K562 (cell line): ENCODE data around the gene KCNQ4. TPM values are rescaled to one million over a fixed set of nuclear protein-coding genes. Genes with fewer than 3 reads are reported as not detected.

ENCODE experiments used
- ARHGAP35 ChIP-seq: fragments of 450-650 bp; IDR thresholded peaks from 2 replicates; pipeline ENCODE4 v1.6.1; 2018; ENCODE audit not compliant: partially characterized antibody
- BRF1 ChIP-seq: IDR thresholded peaks from 3 replicates; pipeline ENCODE4 v1.6.1; 2011; ENCODE audit warnings: borderline replicate concordance, mild to moderate bottlenecking; ENCODE audit not compliant: insufficient read length; ENCODE audit errors: extremely low read depth
- CLOCK ChIP-seq: fragments of 250-450 bp; sonication (Bioruptor Pico); IDR thresholded peaks from 2 replicates; pipeline ENCODE4 v1.4.0; 2020; ENCODE audit warnings: mild to moderate bottlenecking, moderate library complexity, borderline replicate concordance
- ELF4 ChIP-seq: fragments of 450-650 bp; formaldehyde crosslinking; IDR thresholded peaks from 2 replicates; pipeline ENCODE4 v1.4.0; 2022; ENCODE audit warnings: missing genetic modification characterization
- FOXK2 ChIP-seq, 2 experiments: fragments of 450-650 bp; IDR thresholded peaks in 1 of 2; conservative IDR thresholded peaks in 1 of 2; 2 replicates each; pipeline ENCODE4 v1.6.1; 2016; ENCODE audit warnings: low read depth in 2 of 2, mild to moderate bottlenecking in 1 of 2
- IRF9 ChIP-seq: fragments of 450-650 bp; IDR thresholded peaks from 2 replicates; pipeline ENCODE4 v1.6.1; 2016; ENCODE audit warnings: missing biosample characterization, missing genetic modification characterization
- MBD2 ChIP-seq: sonication (generic); IDR thresholded peaks from 2 replicates; pipeline ENCODE4 v1.6.1; 2016; ENCODE audit warnings: low read depth, borderline replicate concordance
- MCM2 ChIP-seq: fragments of 450-650 bp; IDR thresholded peaks from 2 replicates; pipeline ENCODE4 v1.6.1; 2017; ENCODE audit warnings: low read depth, mild to moderate bottlenecking
- MED1 ChIP-seq: sonication (generic); formaldehyde crosslinking; IDR thresholded peaks from 2 replicates; pipeline ENCODE4 v1.8.1; 2023; ENCODE audit warnings: missing genetic modification reagents, borderline replicate concordance
- MYBL2 ChIP-seq, 2 experiments: fragments of 450-650 bp in 1 of 2; sonication (generic) in 1 of 2; formaldehyde crosslinking in 1 of 2; IDR thresholded peaks; 2 replicates each; pipeline versions ENCODE4 v1.6.1 to v1.8.1; 2017 to 2022; ENCODE audit warnings: borderline replicate concordance in 1 of 2, inconsistent platforms in 1 of 2, low read depth in 1 of 2, mild to moderate bottlenecking in 1 of 2, missing genetic modification reagents in 1 of 2, moderate library complexity in 1 of 2
- PREB ChIP-seq: sonication (generic); formaldehyde crosslinking; IDR thresholded peaks from 2 replicates; pipeline ENCODE4 v1.8.1; 2023; ENCODE audit warnings: mild to moderate bottlenecking, missing genetic modification reagents
- RFX7 ChIP-seq: fragments of 250-450 bp; sonication (Bioruptor Pico); IDR thresholded peaks from 2 replicates; pipeline ENCODE4 v1.5.1; 2021; ENCODE audit warnings: mild to moderate bottlenecking
- SMARCA5 ChIP-seq: fragments of 450-650 bp; IDR thresholded peaks from 2 replicates; pipeline ENCODE4 v1.6.1; 2016
- STAT6 ChIP-seq: sonication (generic); formaldehyde crosslinking; IDR thresholded peaks from 2 replicates; pipeline ENCODE4 v1.8.1; 2023; ENCODE audit warnings: mild to moderate bottlenecking, missing genetic modification reagents
- ZNF121 ChIP-seq: sonication (generic); formaldehyde crosslinking; conservative IDR thresholded peaks from 2 replicates; pipeline ENCODE4 v1.8.0; 2022; ENCODE audit warnings: missing genetic modification reagents
- ZNF175 ChIP-seq: fragments of 200-800 bp; sonication (Bioruptor generic); IDR thresholded peaks from 2 replicates; pipeline ENCODE4 v1.6.1; 2016; ENCODE audit warnings: low read depth, mild to moderate bottlenecking, missing genetic modification characterization, missing compliant biosample characterization
- ZNF354B ChIP-seq: fragments of 250-450 bp; sonication (Bioruptor Pico); IDR thresholded peaks from 2 replicates; pipeline ENCODE4 v1.4.0; 2020
- ZNF740 ChIP-seq, 3 experiments: fragments of 200-800 bp in 1 of 3; sonication (Bioruptor generic) in 1 of 3; sonication (generic) in 1 of 3; formaldehyde crosslinking in 1 of 3; IDR thresholded peaks; 2 replicates each; pipeline versions ENCODE4 v1.6.1 to v1.8.0; 2016 to 2022; ENCODE audit warnings: mild to moderate bottlenecking in 2 of 3, missing compliant biosample characterization in 2 of 3, missing genetic modification characterization in 2 of 3, missing genetic modification reagents in 1 of 3
- polyA plus RNA-seq, 8 experiments: library from polyadenylated mRNA; depleted of rRNA in 4 of 8; stranded (reverse) in 5 of 8; unstranded in 3 of 8; fragments of >200 nt; fragmentation: Nextera tagmentation in 2 of 8; fragmentation: Illumina TruSeq in 1 of 8; extraction: Ambion mirVana in 2 of 8; extraction: Trizol in 1 of 8; gene quantifications; 2 replicates each; pipeline versions ENCODE4 v1.2.1 to v1.2.3, GENCODE V29; 2011 to 2014; ENCODE audit warnings: inconsistent platforms in 1 of 8, missing spikeins in 1 of 8
- total RNA-seq, 7 experiments: library from RNA; depleted of rRNA in 6 of 7; stranded (reverse); fragments of >200 nt in 6 of 7; fragmentation: Illumina TruSeq in 2 of 7; extraction: Trizol in 2 of 7; gene quantifications; 2 replicates each; pipeline versions ENCODE4 v1.2.1 to v1.2.3, GENCODE V29; 2011 to 2021; ENCODE audit warnings: low replicate concordance in 1 of 7

The KCNQ4 gene
- total and polyA plus RNA-seq, 9 of the 15 experiments (the other 6 are each of a cell fraction or from before 2014, with no cell fraction given): 0.07 to 4.1 (median 0.79) TPM

- no peak for TF ChIP-seq STAT6 (CRISPR knock-in tag)
- no peak for TF ChIP-seq BRF1
- no peak for TF ChIP-seq IRF9 (tag)
- no peak for TF ChIP-seq MYBL2 (IDR thresholded peaks at IDR 0.05; ENCODE audit: low read depth)
- no peak for TF ChIP-seq MYBL2 (CRISPR knock-in tag; IDR thresholded peaks at IDR 0.05; ENCODE audit: borderline replicate concordance)
- no peak for TF ChIP-seq MED1
- TF ChIP-seq CLOCK (CRISPR knock-in tag): no peak
- no peak for TF ChIP-seq SMARCA5
- no peak for TF ChIP-seq ZNF354B
- no peak for TF ChIP-seq ARHGAP35
- TF ChIP-seq PREB: no peak
- no peak for TF ChIP-seq ZNF175 (CRISPR knock-in tag)
- TF ChIP-seq ELF4 (CRISPR knock-in tag): 0 out of 2 replicates have a peak, but pooled peaks have one; percentile 24
- no peak for TF ChIP-seq RFX7 (CRISPR knock-in tag)
- no peak for TF ChIP-seq MCM2
- TF ChIP-seq MBD2: no peak
- TF ChIP-seq ZNF740 (CRISPR knock-in tag; IDR thresholded peaks at IDR 0.05): no peak
- TF ChIP-seq ZNF740 (tag; IDR thresholded peaks at IDR 0.05): no peak
- no peak for TF ChIP-seq ZNF121 (CRISPR knock-in tag)
- peak in 1 of 2 experiments; percentile 78; a peak in 2 of 4 replicates for TF ChIP-seq FOXK2 (conservative IDR thresholded peaks at IDR 0.05 in 1 of 2, IDR thresholded peaks at IDR 0.05 in 1 of 2; ENCODE audit: low read depth in 2 of 2)
Observed at GRCh38 chr1:40840526-40841323, 57.1 kb downstream of the KCNQ4 start (continued).
